HG03045 (cell line): ENCODE results near the gene RUSC1.
"Not testable (repeated sequence)": the region's sequence is repeated elsewhere in the genome, so short reads cannot be mapped to it uniquely, and the experiment has no call there.

Source experiments
- ATAC-seq: cut with Tn5 transposase; IDR thresholded peaks from one replicate; pipeline ENCODE4 v1.9.1; 2021; ENCODE audit warnings: mild to moderate bottlenecking, moderate library complexity; ENCODE audit not compliant: unreplicated experiment

The RUSC1 gene, protein sequence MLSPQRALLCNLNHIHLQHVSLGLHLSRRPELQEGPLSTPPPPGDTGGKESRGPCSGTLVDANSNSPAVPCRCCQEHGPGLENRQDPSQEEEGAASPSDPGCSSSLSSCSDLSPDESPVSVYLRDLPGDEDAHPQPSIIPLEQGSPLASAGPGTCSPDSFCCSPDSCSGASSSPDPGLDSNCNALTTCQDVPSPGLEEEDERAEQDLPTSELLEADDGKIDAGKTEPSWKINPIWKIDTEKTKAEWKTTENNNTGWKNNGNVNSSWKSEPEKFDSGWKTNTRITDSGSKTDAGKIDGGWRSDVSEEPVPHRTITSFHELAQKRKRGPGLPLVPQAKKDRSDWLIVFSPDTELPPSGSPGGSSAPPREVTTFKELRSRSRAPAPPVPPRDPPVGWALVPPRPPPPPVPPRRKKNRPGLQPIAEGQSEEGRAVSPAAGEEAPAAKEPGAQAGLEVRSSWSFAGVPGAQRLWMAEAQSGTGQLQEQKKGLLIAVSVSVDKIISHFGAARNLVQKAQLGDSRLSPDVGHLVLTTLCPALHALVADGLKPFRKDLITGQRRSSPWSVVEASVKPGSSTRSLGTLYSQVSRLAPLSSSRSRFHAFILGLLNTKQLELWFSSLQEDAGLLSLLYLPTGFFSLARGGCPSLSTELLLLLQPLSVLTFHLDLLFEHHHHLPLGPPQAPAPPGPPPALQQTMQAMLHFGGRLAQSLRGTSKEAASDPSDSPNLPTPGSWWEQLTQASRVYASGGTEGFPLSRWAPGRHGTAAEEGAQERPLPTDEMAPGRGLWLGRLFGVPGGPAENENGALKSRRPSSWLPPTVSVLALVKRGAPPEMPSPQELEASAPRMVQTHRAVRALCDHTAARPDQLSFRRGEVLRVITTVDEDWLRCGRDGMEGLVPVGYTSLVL

DNA sequence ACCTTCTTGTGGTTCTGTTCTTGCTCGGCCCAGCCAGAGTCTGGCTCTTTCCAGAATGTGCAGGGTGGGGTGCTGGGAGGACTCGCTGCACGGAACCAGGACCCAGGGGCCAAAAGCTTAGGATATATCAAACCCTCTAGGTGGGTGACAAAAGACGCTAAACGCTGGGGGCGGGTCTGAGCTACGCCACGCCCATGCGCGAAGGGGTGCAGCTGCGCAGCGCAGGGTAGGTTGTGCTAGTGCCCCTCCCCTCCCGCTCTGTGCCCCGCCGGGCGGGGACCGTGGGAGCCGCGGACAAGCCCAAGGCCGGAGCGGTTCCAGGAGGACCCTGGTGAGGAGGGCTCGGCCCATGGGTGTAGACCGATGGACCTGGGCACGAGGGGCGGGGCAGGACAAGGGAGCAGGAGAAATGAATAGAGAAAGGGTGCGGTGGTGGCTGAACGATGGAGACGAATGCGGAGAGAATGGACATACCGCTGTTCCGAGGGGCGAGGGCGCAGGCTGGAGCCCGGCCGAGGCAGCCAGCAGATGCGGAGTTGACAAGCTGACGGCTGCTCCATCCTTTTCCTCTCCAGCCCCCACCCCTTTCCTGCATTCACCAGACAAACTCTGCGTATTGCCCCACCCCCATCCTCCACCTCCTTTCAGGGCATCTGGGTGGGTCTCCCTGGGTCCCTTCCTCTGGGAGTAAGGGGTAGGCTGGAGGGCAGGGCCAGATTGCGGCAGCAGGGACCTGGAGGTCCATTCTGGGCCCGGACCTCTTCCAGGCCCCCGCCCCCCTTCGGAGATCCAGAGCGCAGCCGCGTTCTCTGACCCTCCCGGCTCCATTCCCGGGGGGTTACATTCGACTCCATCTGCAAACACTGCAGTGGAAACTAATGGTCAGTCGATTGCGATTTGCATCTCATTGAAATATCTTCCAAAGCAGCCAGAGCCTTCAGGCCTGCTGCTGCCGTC is at the start of gene RUSC1:
RUSC1 (plus strand) TSS at position 234 of the 957 bp plus-strand sequence. CDS start 880 bp downstream, outside the sequence.
- ATAC-seq = no peak

DNA sequence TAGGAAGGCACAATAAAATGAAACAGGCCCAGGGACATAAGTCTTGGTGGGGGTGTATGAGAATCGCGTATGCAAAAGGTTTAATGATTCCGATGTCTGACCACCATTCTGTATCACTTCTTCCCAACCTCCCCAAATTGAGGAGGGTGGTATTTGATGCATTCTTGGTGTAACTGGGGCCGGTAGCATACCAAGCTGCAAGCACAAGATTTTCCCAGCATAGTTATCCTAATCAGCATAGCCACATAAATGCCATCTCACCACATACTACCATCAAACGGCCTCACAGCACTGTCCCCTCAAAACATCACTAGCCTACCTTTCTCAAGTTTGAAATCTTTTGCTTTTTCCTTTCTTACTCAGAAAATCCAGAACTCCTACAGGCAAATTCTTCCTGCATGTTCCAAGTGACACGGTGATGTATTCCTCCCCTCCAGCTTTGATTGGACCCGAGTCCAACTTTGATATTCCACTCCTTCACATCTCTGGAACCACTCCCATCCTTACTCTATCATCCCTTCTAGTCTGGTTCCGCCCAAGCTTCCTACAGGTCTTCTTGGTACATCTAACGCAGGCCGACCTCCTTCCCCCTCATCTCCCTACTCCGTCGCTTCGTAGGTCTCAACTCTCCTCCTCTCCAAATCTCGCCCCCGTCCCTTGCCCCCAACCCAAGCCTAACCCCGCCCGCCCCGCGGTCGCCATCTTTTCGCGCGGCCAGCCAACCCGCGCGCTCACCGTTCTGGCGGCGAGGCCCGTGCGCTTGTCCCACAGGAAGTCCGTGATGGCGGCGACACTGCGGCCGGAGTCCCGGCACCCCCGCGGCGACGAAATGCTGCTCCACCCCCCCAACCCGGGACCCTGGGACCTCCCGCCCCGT is 48.0 kb upstream of the RUSC1 start:
- ATAC-seq = peak; percentile 23

DNA sequence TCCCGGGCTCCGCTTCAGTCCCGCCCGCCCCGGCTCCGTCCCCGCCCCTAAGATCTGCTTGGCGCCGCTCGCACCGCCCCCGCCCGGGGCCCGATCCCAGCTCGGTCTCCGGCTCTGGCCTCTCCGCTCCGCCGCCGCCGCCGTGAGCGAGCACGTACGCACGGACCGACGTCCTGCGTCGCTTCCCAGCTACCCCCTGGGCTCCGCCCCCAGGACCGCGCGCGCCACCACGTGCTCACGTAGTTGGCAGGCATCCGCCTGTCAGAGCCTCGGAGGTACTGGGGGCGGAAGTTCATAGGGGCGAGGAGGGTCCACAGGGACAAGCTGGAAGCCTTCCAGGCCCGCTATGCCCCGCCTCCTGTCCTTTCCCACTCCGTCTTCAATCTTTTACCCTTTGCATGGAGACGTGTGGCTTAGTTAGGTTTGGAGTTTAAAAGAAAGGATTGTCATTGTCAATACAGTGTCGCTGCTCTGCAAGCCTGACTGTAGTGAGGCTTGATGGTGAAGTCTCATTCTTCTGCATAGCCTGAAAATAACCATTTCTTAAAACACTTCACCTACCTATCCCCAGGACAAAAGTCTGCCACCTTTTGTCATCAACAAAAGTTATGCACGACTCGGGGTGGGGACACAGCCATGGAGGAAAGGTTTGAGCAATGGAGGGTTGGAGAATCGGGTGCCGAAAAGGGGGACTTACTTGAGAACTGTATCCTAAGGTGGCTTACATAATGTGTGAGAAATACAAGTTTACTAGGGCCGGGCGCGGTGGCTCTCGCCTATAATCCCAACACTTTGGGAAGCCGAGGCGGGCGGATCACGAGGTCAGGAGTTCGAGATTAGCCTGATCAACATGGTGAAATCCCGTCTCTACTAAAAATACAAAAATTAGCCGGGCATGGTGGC is 47.1 kb upstream of the RUSC1 start, which contains the start of gene CLK2:
CLK2 (minus strand) TSS at position 162 of the 903 bp plus-strand sequence. CDS start 2,527 bp downstream, outside the sequence.
- peak; percentile 83 for ATAC-seq

DNA sequence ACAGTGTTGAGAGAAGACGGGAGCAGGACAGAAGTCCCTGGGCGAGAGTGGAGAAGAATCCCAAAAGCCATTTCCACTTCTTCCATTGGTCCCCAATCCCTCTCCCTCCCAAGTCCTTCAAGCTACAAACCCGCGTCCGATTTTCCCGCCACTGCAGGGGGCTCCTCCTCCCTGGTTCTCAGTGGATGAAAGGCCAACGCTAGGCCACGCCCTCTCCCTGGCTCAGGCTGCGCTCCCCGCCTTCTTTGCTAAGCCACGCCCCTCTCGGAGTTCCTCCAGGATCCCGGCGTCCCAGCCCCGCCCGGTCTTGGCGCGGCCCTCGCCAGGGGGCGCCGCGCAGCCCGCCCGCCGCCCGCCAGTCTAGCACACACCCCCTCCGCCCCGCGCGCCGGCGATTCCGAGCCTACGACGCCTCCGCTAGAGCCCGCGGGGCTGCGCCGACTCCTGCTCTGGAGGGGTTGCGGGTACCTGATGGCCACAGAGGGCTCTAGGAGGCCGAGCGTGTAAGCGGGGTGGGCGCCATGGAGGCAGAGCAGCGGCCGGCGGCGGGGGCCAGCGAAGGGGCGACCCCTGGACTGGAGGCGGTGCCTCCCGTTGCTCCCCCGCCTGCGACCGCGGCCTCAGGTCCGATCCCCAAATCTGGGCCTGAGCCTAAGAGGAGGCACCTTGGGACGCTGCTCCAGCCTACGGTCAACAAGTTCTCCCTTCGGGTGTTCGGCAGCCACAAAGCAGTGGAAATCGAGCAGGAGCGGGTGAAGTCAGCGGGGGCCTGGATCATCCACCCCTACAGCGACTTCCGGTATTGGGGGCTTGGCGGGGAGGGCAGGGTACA is 43.4 kb upstream of the RUSC1 start, which contains the start of gene HCN3:
HCN3 (plus strand) TSS at position 394 of the 832 bp plus-strand sequence; CDS start at position 522, 128 bp downstream.
- peak; percentile 71 for ATAC-seq

DNA sequence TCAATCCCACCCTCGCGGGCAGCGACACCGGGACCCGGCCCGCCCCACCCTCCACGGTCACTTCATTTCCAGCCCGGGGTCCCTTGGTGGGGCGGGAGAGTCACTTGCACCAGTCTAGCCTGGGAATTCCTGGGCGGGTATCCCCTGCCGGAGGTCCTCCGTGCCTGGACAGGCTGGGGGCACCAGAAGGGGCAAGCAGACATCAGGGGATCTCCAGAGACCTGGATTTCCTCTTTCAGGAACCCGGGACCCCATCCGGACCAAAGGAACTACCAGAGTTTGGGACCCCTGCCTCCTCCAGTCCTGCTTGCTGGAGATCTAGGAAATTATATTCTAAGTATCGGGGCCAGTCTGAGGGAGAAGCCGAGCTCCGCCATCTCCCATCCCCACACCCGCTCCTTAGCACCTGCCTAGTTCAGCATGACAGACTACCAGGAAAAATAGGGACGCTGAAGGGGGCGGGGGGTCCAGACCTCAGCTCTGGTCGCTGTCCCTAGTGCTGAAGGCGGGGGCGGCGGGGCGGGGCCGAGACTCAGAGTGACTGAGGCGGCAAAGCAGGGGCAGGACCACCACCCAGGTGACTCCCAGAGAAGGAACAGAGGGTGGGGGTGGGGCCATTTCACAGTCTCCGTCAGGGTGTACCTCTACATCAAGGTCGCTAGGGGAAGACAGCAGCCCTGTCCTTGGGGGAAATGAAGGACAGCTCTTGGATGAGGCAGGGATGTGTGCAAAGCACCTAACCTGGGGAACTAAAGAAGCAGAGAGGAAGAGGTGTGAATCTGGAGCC is 42.6 kb upstream of the RUSC1 start:
- ATAC-seq = no peak

DNA sequence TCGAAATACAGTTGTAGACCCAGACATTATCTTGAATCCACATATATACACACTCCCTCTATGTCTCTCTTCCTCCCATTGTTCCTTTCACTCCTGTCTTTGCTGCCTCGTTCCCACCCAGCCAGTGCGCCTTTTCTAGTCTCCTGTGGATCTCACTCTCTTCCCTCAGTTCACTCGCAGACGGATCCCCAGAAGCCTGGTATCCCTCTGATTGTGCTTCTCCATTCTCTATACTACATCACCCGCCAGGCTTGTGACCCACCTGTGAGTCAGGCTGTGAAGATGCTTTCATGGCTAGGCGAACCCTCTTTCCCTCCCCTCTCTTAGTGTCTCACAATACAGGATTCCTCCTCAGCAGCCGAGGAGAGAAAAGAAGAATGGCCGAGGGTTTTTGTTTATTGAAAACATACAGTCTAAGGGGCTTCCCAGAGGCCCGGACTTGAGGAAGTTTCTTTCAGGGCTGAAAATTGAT is 42.0 kb upstream of the RUSC1 start:
- ATAC-seq = no peak

DNA sequence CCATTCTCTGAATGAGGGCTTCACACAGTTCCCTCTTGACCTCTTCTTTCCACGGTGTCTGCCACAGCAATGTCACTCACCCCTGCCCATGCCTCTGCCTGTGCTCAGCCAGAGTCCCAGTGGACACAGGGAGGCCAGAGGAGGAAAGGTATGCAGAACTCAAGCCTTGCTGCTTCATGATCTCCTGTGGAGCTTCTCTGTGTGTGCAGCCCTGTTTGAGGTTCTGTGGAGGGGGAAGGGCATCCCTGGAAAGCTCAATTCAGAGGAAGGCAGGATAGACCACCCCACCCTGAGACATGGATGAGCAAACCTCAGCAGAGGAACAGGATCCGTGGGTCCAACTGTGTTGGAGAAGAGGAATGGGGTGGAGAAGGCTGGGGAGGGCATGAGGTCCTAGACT is 41.4 kb upstream of the RUSC1 start:
- no peak for ATAC-seq

DNA sequence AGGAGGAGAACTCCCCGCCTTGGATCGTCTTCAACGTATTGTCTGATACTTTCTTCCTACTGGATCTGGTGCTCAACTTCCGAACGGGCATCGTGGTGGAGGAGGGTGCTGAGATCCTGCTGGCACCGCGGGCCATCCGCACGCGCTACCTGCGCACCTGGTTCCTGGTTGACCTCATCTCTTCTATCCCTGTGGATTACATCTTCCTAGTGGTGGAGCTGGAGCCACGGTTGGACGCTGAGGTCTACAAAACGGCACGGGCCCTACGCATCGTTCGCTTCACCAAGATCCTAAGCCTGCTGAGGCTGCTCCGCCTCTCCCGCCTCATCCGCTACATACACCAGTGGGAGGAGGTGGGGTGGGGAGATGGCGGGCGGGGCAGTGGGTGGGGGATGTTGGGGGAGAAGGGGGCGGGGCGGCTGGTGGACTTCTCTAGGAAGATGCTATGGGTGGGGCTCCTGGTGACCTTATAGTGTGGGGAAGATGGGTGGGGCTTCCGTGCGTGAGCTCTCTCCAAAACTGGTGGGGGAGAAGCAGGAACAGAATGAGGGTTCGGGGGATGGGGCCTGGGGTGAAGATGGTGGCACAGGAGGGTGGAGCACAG is 38.1 kb upstream of the RUSC1 start:
- ATAC-seq = no peak

DNA sequence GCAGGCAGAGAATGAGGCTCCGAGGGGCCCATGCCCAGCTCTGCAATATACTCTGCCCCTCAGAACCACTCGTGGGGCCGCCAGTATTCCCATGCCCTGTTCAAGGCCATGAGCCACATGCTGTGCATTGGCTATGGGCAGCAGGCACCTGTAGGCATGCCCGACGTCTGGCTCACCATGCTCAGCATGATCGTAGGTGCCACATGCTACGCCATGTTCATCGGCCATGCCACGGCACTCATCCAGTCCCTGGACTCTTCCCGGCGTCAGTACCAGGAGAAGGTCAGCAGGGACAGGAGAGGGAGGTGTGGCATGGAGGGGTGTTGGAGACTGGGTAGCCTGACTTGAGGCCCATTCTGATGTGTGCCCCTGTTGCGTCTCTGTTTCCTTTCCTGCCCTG is 36.2 kb upstream of the RUSC1 start:
- no peak for ATAC-seq

DNA sequence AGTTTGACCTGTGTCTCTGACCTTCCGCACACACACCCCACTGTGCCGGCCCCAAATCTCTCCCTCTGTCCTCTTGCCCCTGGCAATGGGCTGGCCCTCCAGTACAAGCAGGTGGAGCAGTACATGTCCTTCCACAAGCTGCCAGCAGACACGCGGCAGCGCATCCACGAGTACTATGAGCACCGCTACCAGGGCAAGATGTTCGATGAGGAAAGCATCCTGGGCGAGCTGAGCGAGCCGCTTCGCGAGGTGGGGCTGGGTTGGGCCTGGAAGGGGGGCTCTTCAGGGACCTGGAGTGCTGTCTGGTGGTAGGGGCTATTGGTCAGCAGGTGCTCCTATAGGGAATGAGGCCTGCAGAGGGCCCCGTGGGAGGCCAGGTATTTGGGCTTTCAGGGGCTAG is 35.6 kb upstream of the RUSC1 start:
- no peak for ATAC-seq

DNA sequence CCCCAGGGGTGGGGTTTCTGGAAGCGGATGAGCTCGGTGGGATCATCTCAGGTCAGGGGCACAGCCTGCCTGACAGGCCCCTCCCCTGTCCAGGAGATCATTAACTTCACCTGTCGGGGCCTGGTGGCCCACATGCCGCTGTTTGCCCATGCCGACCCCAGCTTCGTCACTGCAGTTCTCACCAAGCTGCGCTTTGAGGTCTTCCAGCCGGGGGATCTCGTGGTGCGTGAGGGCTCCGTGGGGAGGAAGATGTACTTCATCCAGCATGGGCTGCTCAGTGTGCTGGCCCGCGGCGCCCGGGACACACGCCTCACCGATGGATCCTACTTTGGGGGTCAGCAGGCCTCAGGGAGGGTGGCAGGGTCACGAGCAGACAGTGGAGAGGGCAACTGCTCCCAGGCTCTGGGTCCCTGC is 35.1 kb upstream of the RUSC1 start:
- no peak for ATAC-seq

DNA sequence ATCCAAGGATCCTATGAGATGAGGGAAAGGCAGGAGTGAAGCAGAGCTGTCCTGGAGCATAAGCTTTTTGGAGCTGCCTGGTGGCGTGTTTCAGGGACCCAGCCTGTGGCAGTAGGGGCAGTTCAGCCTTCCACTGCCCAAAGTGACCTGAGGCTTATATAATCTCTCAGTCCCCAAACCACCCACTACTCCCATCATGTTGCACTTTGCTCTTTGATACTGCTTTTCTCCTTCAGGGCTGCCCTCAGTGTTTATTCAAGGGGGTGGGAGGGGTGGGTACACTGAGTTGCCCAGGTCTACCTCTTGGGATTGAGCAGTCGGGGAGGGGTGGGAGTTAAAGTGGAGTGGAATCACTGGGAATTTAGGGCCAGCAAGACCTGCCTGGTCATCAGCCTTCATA is 34.1 kb upstream of the RUSC1 start:
- no peak for ATAC-seq

DNA sequence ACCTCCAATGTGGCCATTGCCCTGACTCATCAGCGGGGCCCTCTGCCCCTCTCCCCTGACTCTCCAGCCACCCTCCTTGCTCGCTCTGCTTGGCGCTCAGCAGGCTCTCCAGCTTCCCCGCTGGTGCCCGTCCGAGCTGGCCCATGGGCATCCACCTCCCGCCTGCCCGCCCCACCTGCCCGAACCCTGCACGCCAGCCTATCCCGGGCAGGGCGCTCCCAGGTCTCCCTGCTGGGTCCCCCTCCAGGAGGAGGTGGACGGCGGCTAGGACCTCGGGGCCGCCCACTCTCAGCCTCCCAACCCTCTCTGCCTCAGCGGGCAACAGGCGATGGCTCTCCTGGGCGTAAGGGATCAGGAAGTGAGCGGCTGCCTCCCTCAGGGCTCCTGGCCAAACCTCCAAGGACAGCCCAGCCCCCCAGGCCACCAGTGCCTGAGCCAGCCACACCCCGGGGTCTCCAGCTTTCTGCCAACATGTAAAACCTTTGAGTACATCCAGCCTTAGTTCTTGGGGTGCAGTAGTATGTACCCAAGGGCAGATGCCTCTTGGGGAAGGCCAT is 32.6 kb upstream of the RUSC1 start:
- no peak for ATAC-seq

DNA sequence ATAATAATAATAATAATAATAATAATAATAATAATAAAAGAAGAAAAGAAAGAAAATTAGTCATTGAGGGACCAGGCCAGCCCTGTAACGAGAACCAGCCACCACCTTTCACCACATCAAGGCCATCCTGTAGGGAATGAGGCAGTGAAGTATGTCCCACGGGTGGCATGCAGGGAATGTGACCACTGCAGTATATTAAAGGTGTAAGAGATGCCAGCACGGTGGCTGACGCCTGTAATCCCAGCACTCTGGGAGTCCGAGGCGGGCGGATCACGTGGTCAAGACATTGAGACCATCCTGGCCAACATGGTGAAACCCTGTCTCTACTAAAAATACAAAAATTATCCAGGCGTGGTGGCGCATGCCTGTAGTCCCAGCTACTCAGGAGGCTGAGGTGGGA is 29.7 kb upstream of the RUSC1 start:
- not testable (repeated sequence) for ATAC-seq

DNA sequence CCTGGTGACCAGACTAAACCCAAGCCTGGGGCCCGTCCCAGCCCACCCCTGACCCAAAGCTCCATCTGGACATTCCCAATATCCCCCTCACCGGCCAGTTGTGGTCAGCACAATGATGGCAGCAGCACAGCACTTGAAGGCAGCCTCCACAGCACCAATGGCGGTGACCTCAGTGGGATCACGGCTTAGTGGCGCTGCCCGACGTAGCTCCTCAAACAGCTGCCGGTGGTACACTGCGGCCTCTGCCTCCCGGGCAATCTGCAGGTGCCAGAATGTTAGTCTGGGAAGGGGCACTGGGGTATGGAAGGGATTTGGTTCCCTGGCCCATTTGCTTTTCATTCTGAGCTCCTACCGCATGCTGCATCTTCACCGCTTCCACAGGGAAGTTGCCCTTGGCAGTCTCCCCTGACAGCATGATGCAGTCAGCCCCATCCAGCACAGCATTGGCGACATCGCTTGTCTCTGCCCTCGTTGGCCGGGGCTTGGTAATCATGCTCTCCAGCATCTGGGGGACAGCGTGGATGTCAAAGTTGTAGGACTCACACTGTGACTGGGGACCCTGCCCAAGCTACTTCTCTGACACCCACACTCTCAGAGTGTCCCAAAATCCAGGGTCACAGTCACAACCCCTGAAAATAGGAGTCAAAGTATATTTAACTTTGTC is 27.5 kb upstream of the RUSC1 start:
- no peak for ATAC-seq
